22Rv1 (cell line): ENCODE results near the gene ACAP2.

Experiments
- ZFX ChIP-seq: fragments of 450-650 bp; IDR thresholded peaks from 2 replicates; pipeline ENCODE4 v1.6.1; 2017; ENCODE audit warnings: antibody characterized with exemption, borderline replicate concordance
- TF ChIP-seq, protein P1 (sequence below): fragments of 450-650 bp; IDR thresholded peaks from 2 replicates; pipeline ENCODE4 v1.5.1; 2017; ENCODE audit warnings: mild to moderate bottlenecking

DNA sequence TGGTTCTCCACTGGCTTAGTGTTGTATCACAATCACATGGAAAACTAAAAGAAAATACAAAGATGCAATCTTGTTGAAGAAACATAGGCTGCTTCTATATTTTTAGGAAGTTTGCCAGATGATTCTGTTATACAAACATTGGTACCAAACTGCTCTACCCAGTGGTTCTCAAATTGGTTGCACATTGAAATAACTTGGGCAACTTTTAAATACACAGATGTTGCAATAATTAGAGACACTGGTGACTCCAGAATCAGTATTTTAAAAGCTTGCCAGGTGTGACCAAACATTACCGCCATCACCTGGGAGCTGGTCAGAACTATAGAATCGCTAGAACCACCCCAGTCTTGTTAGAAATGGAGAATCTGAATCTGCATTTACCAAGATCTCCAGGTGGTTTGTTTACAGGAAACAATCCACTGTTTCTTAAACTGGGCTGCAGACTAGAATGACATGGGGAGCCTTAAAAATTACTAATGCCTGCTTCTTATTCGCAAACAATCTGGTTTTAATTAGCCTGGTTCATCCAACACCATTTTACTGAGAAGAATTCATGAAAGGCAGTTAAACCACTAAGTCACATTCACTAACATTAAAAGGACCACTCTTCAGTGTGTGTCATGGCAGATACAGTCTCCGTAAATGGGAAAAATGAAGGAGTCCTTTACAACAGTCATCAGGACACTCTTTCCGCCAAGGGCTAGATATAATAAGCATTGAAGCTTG lies 76.5 kb downstream of the ACAP2 start:
- TF ChIP-seq, protein P1, sequence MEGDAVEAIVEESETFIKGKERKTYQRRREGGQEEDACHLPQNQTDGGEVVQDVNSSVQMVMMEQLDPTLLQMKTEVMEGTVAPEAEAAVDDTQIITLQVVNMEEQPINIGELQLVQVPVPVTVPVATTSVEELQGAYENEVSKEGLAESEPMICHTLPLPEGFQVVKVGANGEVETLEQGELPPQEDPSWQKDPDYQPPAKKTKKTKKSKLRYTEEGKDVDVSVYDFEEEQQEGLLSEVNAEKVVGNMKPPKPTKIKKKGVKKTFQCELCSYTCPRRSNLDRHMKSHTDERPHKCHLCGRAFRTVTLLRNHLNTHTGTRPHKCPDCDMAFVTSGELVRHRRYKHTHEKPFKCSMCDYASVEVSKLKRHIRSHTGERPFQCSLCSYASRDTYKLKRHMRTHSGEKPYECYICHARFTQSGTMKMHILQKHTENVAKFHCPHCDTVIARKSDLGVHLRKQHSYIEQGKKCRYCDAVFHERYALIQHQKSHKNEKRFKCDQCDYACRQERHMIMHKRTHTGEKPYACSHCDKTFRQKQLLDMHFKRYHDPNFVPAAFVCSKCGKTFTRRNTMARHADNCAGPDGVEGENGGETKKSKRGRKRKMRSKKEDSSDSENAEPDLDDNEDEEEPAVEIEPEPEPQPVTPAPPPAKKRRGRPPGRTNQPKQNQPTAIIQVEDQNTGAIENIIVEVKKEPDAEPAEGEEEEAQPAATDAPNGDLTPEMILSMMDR = no peak
- TF ChIP-seq ZFX = no peak
